SK-N-SH treated with all-trans-retinoic acid at 6 μM for 48 hours (cell line): ENCODE data around the gene TOP2B.

Experiments used
- GLIS3 ChIP-seq: fragments of 250-450 bp; sonication (Bioruptor Pico); IDR thresholded peaks from 2 replicates; pipeline ENCODE4 v1.5.0; 2020; ENCODE audit warnings: mild to moderate bottlenecking, moderate library complexity
- SNAI2 ChIP-seq: fragments of 250-450 bp; sonication (Bioruptor Pico); IDR thresholded peaks from 2 replicates; pipeline ENCODE4 v1.5.0; 2020; ENCODE audit warnings: mild to moderate bottlenecking, moderate library complexity
- ZNF565 ChIP-seq: fragments of 450-650 bp; formaldehyde crosslinking; conservative IDR thresholded peaks from 2 replicates; pipeline ENCODE4 v1.5.0; 2020; ENCODE audit warnings: low read depth, mild to moderate bottlenecking, moderate library complexity
- ZNF8 ChIP-seq: fragments of 450-650 bp; formaldehyde crosslinking; IDR thresholded peaks from 2 replicates; pipeline ENCODE4 v1.5.0; 2020; ENCODE audit warnings: mild to moderate bottlenecking, moderate library complexity
- TF ChIP-seq, protein P1 (sequence below): fragments of 250-450 bp; sonication (Bioruptor Pico); IDR thresholded peaks from 2 replicates; pipeline ENCODE4 v1.5.1; 2020; ENCODE audit warnings: low read depth, mild to moderate bottlenecking, moderate library complexity
- TF ChIP-seq, protein P2 (sequence below): fragments of 250-450 bp; sonication (Bioruptor Pico); IDR thresholded peaks from 2 replicates; pipeline ENCODE4 v1.8.0; 2021; ENCODE audit warnings: low read depth, mild to moderate bottlenecking, moderate library complexity, borderline replicate concordance

DNA sequence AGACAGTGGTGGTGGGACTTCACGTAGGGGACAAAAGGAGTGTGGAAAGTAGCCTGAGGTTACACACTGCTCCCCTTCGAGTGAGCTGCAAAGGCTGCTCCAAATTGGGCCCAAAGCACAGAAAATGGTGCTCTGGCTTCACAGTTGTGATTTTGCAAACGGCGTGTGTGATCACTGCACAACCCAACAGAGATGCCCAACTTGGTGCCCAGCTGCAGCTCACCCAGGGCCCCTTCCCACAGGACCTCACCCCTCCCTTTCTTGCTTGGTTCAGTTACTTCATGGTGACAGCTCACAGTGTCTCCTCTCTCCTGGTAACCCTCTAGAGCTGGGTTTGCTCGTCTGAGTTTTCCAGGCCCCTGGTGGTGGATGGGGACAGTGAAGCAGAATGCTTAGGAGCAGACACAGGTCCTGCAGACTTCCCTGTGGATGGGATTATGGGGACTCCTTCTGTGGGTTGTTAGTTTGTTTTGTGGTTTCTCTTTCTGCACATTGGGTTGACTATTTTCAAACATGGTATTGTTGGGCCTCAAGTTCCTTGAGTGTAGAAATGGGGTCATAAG, 98.3 kb downstream of the TOP2B start:
- TF ChIP-seq, protein P1, sequence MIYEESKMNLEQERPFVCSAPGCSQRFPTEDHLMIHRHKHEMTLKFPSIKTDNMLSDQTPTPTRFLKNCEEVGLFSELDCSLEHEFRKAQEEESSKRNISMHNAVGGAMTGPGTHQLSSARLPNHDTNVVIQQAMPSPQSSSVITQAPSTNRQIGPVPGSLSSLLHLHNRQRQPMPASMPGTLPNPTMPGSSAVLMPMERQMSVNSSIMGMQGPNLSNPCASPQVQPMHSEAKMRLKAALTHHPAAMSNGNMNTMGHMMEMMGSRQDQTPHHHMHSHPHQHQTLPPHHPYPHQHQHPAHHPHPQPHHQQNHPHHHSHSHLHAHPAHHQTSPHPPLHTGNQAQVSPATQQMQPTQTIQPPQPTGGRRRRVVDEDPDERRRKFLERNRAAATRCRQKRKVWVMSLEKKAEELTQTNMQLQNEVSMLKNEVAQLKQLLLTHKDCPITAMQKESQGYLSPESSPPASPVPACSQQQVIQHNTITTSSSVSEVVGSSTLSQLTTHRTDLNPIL (CRISPR knock-in tag) = no peak
- TF ChIP-seq ZNF565 (CRISPR knock-in tag) = no peak
- TF ChIP-seq, protein P2, sequence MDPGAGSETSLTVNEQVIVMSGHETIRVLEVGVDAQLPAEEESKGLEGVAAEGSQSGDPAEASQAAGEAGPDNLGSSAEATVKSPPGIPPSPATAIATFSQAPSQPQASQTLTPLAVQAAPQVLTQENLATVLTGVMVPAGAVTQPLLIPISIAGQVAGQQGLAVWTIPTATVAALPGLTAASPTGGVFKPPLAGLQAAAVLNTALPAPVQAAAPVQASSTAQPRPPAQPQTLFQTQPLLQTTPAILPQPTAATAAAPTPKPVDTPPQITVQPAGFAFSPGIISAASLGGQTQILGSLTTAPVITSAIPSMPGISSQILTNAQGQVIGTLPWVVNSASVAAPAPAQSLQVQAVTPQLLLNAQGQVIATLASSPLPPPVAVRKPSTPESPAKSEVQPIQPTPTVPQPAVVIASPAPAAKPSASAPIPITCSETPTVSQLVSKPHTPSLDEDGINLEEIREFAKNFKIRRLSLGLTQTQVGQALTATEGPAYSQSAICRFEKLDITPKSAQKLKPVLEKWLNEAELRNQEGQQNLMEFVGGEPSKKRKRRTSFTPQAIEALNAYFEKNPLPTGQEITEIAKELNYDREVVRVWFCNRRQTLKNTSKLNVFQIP (CRISPR knock-in tag) = no peak
- no peak for TF ChIP-seq GLIS3 (CRISPR knock-in tag)
- no peak for TF ChIP-seq SNAI2 (CRISPR knock-in tag)
- no peak for TF ChIP-seq ZNF8 (CRISPR knock-in tag)
